ENCODE data around the gene TAP2. TPM values are rescaled to one million over a fixed set of nuclear protein-coding genes. Genes with fewer than 3 reads are reported as not detected.
"Not testable (repeated sequence)": the region's sequence is repeated elsewhere in the genome, so short reads cannot be mapped to it uniquely, and the experiment has no call there.

TAP2 gene
- total RNA-seq, 4 donors from 2014 or later = 13.6 to 23.3 (median 15.6) TPM

DNA sequence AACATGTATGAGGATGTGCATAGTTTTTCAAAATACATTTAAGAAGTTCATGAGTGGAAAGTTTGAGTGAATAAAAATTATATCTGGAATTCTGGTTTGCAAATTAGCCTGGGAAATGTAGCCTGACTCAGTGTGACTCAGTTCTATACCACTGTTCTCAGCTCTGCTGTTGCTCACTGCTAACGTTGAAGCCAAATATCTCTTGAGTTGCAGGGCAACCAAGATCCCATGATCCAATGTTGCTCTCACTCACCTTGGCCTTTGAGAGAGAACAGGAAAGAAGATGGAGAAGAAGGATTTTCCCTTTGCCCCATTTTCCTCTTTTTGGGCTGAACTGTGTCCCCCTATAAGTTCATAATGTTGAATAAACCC lies 44.3 kb upstream of the TAP2 start:
- WGBS, 2 donors = 57 to 69% methylated on average over 1 of the region's 1 CpG
- no peak for DNase-seq (ENCODE audit: low spot score in 2 of 2)
- intact Hi-C loops (cut with DNase I; ENCODE audit: low total_unique reads) = loop anchor here (10.0 kb wide), 1 partner anchor 102 kb away; no protein-coding TSS in a partner anchor
- TF ChIP-seq, protein P1, sequence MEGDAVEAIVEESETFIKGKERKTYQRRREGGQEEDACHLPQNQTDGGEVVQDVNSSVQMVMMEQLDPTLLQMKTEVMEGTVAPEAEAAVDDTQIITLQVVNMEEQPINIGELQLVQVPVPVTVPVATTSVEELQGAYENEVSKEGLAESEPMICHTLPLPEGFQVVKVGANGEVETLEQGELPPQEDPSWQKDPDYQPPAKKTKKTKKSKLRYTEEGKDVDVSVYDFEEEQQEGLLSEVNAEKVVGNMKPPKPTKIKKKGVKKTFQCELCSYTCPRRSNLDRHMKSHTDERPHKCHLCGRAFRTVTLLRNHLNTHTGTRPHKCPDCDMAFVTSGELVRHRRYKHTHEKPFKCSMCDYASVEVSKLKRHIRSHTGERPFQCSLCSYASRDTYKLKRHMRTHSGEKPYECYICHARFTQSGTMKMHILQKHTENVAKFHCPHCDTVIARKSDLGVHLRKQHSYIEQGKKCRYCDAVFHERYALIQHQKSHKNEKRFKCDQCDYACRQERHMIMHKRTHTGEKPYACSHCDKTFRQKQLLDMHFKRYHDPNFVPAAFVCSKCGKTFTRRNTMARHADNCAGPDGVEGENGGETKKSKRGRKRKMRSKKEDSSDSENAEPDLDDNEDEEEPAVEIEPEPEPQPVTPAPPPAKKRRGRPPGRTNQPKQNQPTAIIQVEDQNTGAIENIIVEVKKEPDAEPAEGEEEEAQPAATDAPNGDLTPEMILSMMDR (IDR thresholded peaks at IDR 0.05) = no peak
- no peak for TF ChIP-seq POLR2A (IDR thresholded peaks at IDR 0.05)
- H3K4me3 ChIP-seq (ENCODE audit: low read depth, poor library complexity, severe bottlenecking) = no peak overlapping the region

DNA sequence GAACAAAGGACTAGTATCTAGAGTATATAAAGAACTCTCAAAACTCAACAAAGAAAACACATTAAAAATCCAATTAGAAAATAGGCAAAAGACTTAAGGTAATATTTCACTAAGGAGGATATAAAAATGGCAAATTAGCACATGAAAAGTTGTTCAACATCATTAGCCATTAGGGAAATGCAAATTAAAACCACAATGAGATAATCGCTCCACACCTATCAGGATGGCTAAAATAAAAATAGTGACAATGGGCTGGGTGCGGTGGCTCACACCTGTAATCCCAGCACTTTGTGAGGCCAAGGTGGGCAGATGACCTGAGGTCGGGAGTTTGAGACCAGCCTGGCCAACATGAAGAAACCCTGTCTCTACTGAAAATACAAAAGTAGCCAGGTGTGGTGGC lies 42.4 kb upstream of the TAP2 start:
- intact Hi-C loops (cut with DNase I; ENCODE audit: low total_unique reads) = loop anchor here (10.0 kb wide), 1 partner anchor 104 kb away; no protein-coding TSS in a partner anchor
- not testable (repeated sequence) for DNase-seq (ENCODE audit: low spot score in 2 of 2); H3K4me3 ChIP-seq (ENCODE audit: low read depth, poor library complexity, severe bottlenecking)
- 90 to 91% methylated on average over 3 of the region's 3 CpGs for WGBS, 2 donors

DNA sequence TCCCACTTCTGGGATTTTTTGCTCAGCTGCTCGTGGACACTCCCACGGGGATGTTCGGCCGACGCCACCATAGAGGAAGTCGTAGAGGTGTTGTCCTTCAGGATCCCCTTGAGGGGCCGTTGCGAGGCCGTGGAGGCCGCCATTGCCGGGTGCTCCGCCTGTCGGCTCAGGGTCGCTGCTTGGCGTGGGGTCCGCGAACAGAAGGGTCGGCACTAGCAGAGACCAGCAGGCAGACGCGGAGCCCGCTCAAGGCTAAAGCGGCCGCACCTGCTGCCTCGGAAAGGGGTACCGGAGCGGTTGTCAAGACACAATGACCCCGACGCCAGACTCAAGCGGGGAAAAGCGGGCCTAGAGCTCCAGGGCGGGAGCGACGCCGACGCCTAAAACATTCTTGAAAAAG lies 41.2 kb upstream of the TAP2 start:
- no peak overlapping the region for H3K4me3 ChIP-seq (ENCODE audit: low read depth, poor library complexity, severe bottlenecking)
- no peak for TF ChIP-seq POLR2A (IDR thresholded peaks at IDR 0.05)
- TF ChIP-seq, protein P1 (IDR thresholded peaks at IDR 0.05) = no peak
- intact Hi-C loops (cut with DNase I; ENCODE audit: low total_unique reads) = loop anchor here (10.0 kb wide), 1 partner anchor 105 kb away; no protein-coding TSS in a partner anchor
- DNase-seq (ENCODE audit: low spot score in 2 of 2) = no peak
- 52 to 69% methylated on average over 34 to 35 of the region's 35 CpGs for WGBS, 2 donors

DNA sequence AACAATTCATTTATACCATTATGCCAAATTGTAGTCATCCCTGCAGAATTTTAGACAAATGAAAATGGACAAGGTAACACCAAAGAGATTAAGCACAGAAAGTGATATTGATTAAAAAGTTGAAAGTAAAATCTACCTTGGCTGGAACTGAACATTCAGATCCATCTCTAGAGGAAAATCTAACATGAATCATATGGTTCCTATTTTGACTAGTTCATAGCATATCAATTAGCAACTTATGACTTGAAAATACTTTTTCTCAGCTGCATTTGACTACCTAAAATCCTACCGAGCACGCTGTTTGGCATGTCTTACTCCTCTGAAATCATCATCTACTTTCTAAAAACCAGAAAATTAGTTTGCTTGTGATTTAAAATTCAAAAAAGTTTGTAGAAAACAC lies 38.1 kb upstream of the TAP2 start:
- no peak for DNase-seq (ENCODE audit: low spot score in 2 of 2)
- no peak for TF ChIP-seq POLR2A (IDR thresholded peaks at IDR 0.05)
- TF ChIP-seq, protein P1 (IDR thresholded peaks at IDR 0.05) = no peak
- WGBS, 2 donors = 87 to 93% methylated on average over 2 of the region's 2 CpGs
- H3K4me3 ChIP-seq (ENCODE audit: low read depth, poor library complexity, severe bottlenecking) = no peak overlapping the region
- intact Hi-C loops (cut with DNase I; ENCODE audit: low total_unique reads) = no loop called here

DNA sequence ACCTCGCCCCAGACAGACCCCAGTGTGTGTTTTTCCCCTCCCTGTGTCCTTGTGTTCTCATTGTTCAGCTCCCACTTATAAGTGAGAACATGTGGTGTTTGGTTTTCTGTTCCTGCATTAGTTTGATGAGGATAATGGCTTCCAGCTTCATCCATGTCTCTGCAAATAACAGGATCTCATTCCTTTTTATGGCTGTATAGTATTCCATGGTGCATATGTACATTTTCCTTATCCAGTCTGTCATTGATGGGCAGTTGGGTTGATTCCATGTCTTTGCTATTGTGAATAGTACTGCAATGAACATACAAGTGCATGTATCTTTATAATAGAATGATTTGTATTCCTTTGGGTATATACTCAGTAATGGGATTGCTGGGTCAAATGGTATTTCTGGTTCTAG lies 35.4 kb upstream of the TAP2 start:
- H3K4me3 ChIP-seq (ENCODE audit: low read depth, poor library complexity, severe bottlenecking); intact Hi-C loops (cut with DNase I; ENCODE audit: low total_unique reads); DNase-seq (ENCODE audit: low spot score in 2 of 2): not testable (repeated sequence)
- WGBS, 2 donors = 60 to 65% methylated on average over 1 of the region's 1 CpG

DNA sequence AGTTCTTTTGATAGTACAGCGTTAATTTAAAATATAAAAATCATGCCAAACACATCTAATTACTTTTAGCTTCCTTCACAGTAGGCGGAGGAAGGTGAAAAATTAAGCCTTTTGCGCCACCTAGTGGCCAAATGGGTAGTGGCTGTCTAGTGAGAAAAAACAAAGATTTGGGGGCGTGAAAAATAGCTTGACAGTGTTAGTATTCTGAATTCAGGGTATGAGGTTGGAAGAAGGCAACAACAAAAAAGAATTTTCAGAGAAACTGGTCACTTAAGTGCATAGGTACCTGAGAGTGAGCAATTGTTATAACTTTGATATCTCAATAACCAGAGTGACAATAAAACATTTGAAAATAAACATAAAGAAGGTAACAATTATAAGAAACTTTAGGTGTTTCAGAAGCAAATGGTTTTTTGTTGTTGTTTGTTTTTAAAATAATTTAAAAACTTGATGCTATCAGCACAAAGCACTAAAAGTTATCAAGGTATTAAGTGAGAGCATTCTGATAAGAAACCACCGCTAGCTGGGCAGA lies 29.8 kb upstream of the TAP2 start:
- intact Hi-C loops (cut with DNase I; ENCODE audit: low total_unique reads) = no loop called here
- 19 to 20% methylated on average over 5 of the region's 5 CpGs for WGBS, 2 donors
- DNase-seq (ENCODE audit: low spot score in 2 of 2) = peak; percentile 78 to 95
- H3K4me3 ChIP-seq (ENCODE audit: low read depth, poor library complexity, severe bottlenecking) = no peak overlapping the region
- no peak for TF ChIP-seq POLR2A (IDR thresholded peaks at IDR 0.05)
- TF ChIP-seq, protein P1 (IDR thresholded peaks at IDR 0.05) = peak in 2 of 3 donors; percentile 37 to 85

DNA sequence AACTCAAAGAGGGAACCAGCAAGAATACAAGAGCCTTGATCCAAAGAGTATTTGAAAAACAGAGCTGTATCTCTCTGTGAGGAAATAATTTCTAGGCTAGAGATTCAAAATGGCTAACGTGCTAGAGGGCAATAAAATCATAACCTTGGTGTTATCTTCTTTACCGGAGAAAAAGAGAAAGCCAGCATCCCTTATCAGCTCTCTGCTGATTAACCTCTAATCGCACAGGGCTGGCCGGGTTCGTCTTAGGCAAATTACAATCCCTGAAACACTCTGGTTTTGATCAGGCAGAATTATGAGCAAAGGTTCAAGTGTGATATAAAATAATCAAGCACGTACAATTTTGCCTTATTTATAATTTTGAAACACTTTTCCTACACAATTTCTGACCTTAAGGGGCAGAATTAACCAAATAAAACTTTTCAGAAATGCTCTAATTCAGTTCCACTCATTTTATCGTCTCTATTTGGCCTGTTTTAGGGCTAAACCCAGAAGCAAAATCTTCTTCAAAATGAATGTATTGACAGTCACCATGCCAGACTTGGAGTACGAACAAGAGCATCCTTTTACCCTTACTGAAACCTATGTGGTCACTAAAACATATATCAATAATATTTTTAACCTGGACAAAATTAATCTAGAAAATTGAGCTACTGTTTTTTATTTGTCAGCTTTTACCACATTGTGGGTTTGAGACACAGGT lies 29.2 kb upstream of the TAP2 start:
- TF ChIP-seq, protein P1 (IDR thresholded peaks at IDR 0.05) = no peak
- TF ChIP-seq POLR2A (IDR thresholded peaks at IDR 0.05) = no peak
- no peak for DNase-seq (ENCODE audit: low spot score in 2 of 2)
- intact Hi-C loops (cut with DNase I; ENCODE audit: low total_unique reads) = no loop called here
- WGBS, 2 donors = 67 to 68% methylated on average over 8 of the region's 8 CpGs
- H3K4me3 ChIP-seq (ENCODE audit: low read depth, poor library complexity, severe bottlenecking) = no peak overlapping the region

All from lower leg skin (tissue), 4 donors.